Measurements from ENCODE around the gene FAM110D.

The FAM110D gene

GRCh38 chr1:26134466-26134865 lies 24.4 kb upstream of the FAM110D start:
- Histone ChIP-seq H3K9ac (ENCODE audit: low read length) (no peak overlapping the region), H3K9me3 (ENCODE audit: control insufficient read depth, low read depth, low read length) (no peaks in the 10 kb centered on the region), H3K4me3 (ENCODE audit: low read length) (no peak overlapping the region), H3K4me1 (ENCODE audit: control insufficient read depth, low read depth, low read length) (no peaks in the 10 kb centered on the region), H3K36me3 (ENCODE audit: control insufficient read depth, low read depth, low read length) (no peaks in the 10 kb centered on the region), H3K27me3 (ENCODE audit: control insufficient read depth, insufficient read depth, low read length) (no peaks in the 10 kb centered on the region), H3K27ac (ENCODE audit: low read length) (no peak overlapping the region)

- Histone ChIP-seq H3K27ac (ENCODE audit: low read length) (no peak overlapping the region), H3K4me3 (ENCODE audit: low read length) (no peak overlapping the region), H3K9ac (ENCODE audit: low read length) (no peak overlapping the region), H3K27me3 (ENCODE audit: control insufficient read depth, insufficient read depth, low read length) (no peaks in the 10 kb centered on the region), H3K9me3 (ENCODE audit: control insufficient read depth, low read depth, low read length) (no peaks in the 10 kb centered on the region), H3K36me3 (ENCODE audit: control insufficient read depth, low read depth, low read length) (no peaks in the 10 kb centered on the region), H3K4me1 (ENCODE audit: control insufficient read depth, low read depth, low read length) (no peaks in the 10 kb centered on the region)
Measured at GRCh38 chr1:26138974-26139558, 19.8 kb upstream of the FAM110D start.

DNA sequence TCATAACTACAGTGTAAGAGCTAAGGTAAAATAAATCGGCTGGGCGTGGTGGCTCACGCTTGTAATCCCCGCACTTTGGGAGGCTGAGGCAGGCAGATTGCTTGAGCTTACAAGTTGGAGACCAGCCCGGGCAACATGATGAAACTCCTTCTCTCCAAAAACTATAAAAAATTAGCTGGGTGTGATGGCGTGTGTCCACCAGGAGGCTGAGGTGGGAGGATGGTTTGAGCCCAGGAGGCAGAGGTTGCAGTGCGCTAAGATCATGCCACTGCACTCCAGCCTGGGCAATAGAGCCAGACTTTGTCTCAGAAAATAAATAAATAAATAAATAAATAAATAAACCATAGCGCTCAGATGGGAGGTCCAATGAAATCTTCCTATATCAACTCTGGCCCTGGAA lies 16.7 kb upstream of the FAM110D start:
- Histone ChIP-seq H3K9ac (ENCODE audit: low read length) (no peak overlapping the region), H3K4me1 (ENCODE audit: control insufficient read depth, low read depth, low read length) (no peaks in the 10 kb centered on the region), H3K27ac (ENCODE audit: low read length) (no peak overlapping the region), H3K27me3 (ENCODE audit: control insufficient read depth, insufficient read depth, low read length) (peaks cover 9% of the 10 kb centered on the region), H3K9me3 (ENCODE audit: control insufficient read depth, low read depth, low read length) (no peaks in the 10 kb centered on the region), H3K36me3 (ENCODE audit: control insufficient read depth, low read depth, low read length) (no peaks in the 10 kb centered on the region), H3K4me3 (ENCODE audit: low read length) (no peak overlapping the region)

GRCh38 chr1:26145041-26145959 lies 13.6 kb upstream of the FAM110D start:
- Histone ChIP-seq H3K9ac (ENCODE audit: low read length) (no peak overlapping the region), H3K36me3 (ENCODE audit: control insufficient read depth, low read depth, low read length) (no peaks in the 10 kb centered on the region), H3K27me3 (ENCODE audit: control insufficient read depth, insufficient read depth, low read length) (peaks cover 19% of the 10 kb centered on the region)

GRCh38 chr1:26145960-26146294 lies 13.0 kb upstream of the FAM110D start:
- Histone ChIP-seq H3K36me3 (ENCODE audit: control insufficient read depth, low read depth, low read length) (no peaks in the 10 kb centered on the region), H3K4me1 (ENCODE audit: control insufficient read depth, low read depth, low read length) (no peaks in the 10 kb centered on the region), H3K9ac (ENCODE audit: low read length) (no peak overlapping the region), H3K4me3 (ENCODE audit: low read length) (no peak overlapping the region), H3K27ac (ENCODE audit: low read length) (no peak overlapping the region), H3K9me3 (ENCODE audit: control insufficient read depth, low read depth, low read length) (no peaks in the 10 kb centered on the region), H3K27me3 (ENCODE audit: control insufficient read depth, insufficient read depth, low read length) (peaks cover 24% of the 10 kb centered on the region)

More at GRCh38 chr1:26145041-26145959, 13.6 kb upstream of the FAM110D start:
- Histone ChIP-seq H3K27ac (ENCODE audit: low read length) (no peak overlapping the region), H3K4me3 (ENCODE audit: low read length) (no peak overlapping the region), H3K4me1 (ENCODE audit: control insufficient read depth, low read depth, low read length) (no peaks in the 10 kb centered on the region), H3K9me3 (ENCODE audit: control insufficient read depth, low read depth, low read length) (no peaks in the 10 kb centered on the region)

- H3K4me1 ChIP-seq (ENCODE audit: control insufficient read depth, low read depth, low read length), result no peaks in the 10 kb centered on the region
- H3K27ac ChIP-seq (ENCODE audit: low read length), result no peak overlapping the region
- no peak overlapping the region for H3K9ac ChIP-seq (ENCODE audit: low read length)
- H3K36me3 ChIP-seq (ENCODE audit: control insufficient read depth, low read depth, low read length), result no peaks in the 10 kb centered on the region
- no peak overlapping the region for H3K4me3 ChIP-seq (ENCODE audit: low read length)
- H3K9me3 ChIP-seq (ENCODE audit: control insufficient read depth, low read depth, low read length), result no peaks in the 10 kb centered on the region
- peaks cover 44% of the 10 kb centered on the region for H3K27me3 ChIP-seq (ENCODE audit: control insufficient read depth, insufficient read depth, low read length)
Measured at GRCh38 chr1:26148887-26149286, 10.0 kb upstream of the FAM110D start.

DNA sequence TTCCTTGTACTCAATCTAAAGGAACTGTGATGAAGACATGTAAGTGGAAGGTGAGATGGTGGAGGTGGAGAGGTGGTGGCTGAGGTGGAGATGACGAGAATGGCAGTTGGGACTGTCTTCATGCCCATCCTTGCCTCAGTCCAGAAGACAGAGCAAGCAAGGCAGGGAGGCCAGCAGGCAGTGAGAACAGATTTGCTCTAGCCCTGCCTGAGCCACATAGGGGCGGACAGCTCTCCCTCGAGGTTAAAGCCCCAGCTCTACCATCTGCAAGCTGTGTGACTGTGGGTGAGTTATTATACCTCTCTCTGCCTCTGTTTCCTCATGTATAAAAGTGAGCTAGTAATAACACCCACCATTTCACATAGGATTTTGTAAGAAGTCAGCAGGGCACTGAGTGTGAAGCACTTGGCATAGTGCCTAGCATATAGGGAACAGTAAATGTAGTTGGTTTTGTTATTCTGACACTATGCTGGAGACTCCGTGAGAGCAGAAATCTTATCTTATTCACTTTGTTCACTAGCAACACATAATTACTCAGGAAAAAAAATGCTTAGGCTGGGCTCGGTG lies 4.8 kb upstream of the FAM110D start:
- H3K36me3 ChIP-seq (ENCODE audit: control insufficient read depth, low read depth, low read length), result no peaks in the 10 kb centered on the region
- no peak overlapping the region for H3K4me3 ChIP-seq (ENCODE audit: low read length)
- H3K27ac ChIP-seq (ENCODE audit: low read length), result no peak overlapping the region
- peaks cover 31% of the 10 kb centered on the region for H3K4me1 ChIP-seq (ENCODE audit: control insufficient read depth, low read depth, low read length)
- no peak overlapping the region for H3K9ac ChIP-seq (ENCODE audit: low read length)
- H3K27me3 ChIP-seq (ENCODE audit: control insufficient read depth, insufficient read depth, low read length), result peaks cover 78% of the 10 kb centered on the region
- no peaks in the 10 kb centered on the region for H3K9me3 ChIP-seq (ENCODE audit: control insufficient read depth, low read depth, low read length)

DNA sequence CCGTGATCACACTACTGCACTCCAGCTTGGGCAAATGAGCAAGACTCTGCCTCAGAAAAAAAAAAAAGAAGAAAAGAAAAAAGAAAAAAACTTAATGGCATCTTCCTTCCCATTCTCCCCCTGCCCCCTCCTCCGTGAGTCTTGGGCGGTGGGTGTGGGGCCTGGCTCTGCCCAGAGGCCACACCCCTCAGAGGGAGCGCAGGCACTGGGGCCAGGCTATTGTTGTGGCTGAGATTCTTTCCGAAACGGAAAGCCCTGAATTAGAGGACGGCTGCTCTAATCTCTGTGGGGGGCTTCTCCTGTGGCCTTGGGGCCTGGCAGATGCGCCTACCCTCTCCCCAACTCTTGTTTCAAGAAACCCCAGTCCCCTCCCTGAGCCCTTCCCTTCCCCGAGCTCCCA lies 4.1 kb upstream of the FAM110D start:
- no peaks in the 10 kb centered on the region for H3K36me3 ChIP-seq (ENCODE audit: control insufficient read depth, low read depth, low read length)
- H3K27me3 ChIP-seq (ENCODE audit: control insufficient read depth, insufficient read depth, low read length), result peaks cover 84% of the 10 kb centered on the region
- H3K27ac ChIP-seq (ENCODE audit: low read length), result no peak overlapping the region
- no peaks in the 10 kb centered on the region for H3K9me3 ChIP-seq (ENCODE audit: control insufficient read depth, low read depth, low read length)
- H3K4me1 ChIP-seq (ENCODE audit: control insufficient read depth, low read depth, low read length), result peaks cover 36% of the 10 kb centered on the region
- no peak overlapping the region for H3K9ac ChIP-seq (ENCODE audit: low read length)
- H3K4me3 ChIP-seq (ENCODE audit: low read length), result peak overlapping the region; percentile 51

DNA sequence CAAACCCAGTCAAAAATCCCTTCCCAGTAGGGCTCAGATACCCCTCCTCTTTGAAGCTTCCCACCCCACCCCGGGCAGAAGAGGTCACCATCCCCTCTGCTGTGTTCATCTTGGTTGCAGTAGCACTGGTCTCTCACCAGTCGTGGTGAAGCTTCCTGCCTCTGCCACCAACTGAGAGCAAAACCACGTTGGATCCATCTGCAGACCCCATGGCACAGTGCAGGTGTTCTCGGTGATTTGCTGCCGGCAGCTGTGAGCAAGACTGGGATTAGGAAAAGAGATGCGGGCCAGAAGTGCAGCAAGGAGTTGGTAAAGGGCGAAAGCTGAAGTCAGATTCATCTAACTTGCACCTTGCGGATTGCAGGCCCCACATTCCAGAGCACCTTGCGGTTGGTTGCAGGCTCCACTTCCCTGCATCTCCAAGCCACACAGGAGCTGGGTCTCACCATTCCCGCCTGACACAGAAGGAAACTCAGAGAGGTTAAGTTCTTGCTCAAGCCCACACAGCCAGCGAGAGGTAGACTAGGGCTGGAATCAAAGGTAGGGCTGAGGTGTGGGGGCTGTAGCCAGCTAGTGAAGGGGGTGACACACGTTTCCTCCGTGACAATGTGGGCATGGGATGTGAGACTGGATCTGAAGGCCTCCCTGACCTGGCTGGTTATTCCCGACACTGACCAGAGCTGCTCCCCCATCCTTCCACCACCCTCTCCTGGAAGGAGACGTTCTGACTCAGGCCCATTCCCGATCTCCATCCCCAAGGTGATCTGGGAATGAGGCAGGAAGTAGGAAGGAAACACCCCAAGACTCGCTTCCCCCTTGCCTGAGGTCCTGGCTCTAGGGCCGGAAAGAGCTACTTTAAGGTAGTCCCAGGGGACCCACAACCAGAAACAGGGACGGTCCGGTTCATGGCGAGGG lies 3.3 kb upstream of the FAM110D start:
- H3K27me3 ChIP-seq (ENCODE audit: control insufficient read depth, insufficient read depth, low read length), result peaks cover 88% of the 10 kb centered on the region
- peaks cover 38% of the 10 kb centered on the region for H3K4me1 ChIP-seq (ENCODE audit: control insufficient read depth, low read depth, low read length)
- H3K9ac ChIP-seq (ENCODE audit: low read length), result no peak overlapping the region
- H3K36me3 ChIP-seq (ENCODE audit: control insufficient read depth, low read depth, low read length), result no peaks in the 10 kb centered on the region
- no peak overlapping the region for H3K27ac ChIP-seq (ENCODE audit: low read length)
- peak overlapping the region; percentile 51 for H3K4me3 ChIP-seq (ENCODE audit: low read length)
- no peaks in the 10 kb centered on the region for H3K9me3 ChIP-seq (ENCODE audit: control insufficient read depth, low read depth, low read length)

DNA sequence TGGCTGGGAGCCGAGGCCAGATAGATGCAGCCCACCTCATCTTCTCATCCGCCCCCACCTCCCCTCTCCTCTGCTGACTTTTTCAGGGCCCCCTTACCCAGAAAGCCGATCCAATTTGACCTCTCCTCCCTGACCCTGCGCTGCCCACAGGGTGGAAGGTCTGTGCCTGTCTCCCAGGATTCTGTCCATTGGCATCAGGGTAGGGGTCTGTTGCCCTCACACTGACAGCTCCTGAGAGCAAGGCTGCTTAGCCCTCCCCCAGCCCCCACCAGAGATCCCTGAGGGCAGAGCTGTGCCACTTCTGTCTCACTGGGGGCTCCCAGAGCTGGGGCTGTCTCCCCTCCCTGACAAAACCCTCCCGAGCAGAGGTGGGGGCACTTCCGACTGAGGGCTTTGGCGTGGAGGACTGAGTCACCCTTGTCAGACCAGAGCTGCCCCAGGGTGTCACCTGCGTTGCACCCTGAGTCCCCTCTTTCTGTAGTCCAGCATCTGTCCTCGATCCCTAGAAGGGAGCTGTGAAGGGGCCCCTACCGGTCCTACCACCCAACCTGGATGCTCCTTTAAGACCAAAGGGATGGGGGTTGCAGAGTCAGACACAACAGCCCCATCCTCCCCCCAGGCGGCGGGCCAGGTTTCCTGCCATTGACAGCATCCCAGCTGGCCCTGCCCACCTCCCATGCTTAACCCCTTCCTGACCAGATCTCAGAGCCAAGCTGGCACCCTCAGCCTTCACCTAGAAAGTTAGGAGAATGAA lies 2.4 kb upstream of the FAM110D start:
- H3K27ac ChIP-seq (ENCODE audit: low read length), result no peak overlapping the region
- H3K9ac ChIP-seq (ENCODE audit: low read length), result no peak overlapping the region
- H3K4me1 ChIP-seq (ENCODE audit: control insufficient read depth, low read depth, low read length), result peaks cover 44% of the 10 kb centered on the region
- no peaks in the 10 kb centered on the region for H3K36me3 ChIP-seq (ENCODE audit: control insufficient read depth, low read depth, low read length)
- no peaks in the 10 kb centered on the region for H3K9me3 ChIP-seq (ENCODE audit: control insufficient read depth, low read depth, low read length)
- H3K27me3 ChIP-seq (ENCODE audit: control insufficient read depth, insufficient read depth, low read length), result peaks cover 92% of the 10 kb centered on the region
- peak overlapping the region; percentile 51 for H3K4me3 ChIP-seq (ENCODE audit: low read length)
